HG03139 (cell line): ENCODE measurements around the gene BAIAP2L1.

ENCODE experiments used
- ATAC-seq: cut with Tn5 transposase; IDR thresholded peaks from one replicate; pipeline ENCODE4 v1.9.1; 2021; ENCODE audit not compliant: unreplicated experiment

BAIAP2L1 gene

DNA sequence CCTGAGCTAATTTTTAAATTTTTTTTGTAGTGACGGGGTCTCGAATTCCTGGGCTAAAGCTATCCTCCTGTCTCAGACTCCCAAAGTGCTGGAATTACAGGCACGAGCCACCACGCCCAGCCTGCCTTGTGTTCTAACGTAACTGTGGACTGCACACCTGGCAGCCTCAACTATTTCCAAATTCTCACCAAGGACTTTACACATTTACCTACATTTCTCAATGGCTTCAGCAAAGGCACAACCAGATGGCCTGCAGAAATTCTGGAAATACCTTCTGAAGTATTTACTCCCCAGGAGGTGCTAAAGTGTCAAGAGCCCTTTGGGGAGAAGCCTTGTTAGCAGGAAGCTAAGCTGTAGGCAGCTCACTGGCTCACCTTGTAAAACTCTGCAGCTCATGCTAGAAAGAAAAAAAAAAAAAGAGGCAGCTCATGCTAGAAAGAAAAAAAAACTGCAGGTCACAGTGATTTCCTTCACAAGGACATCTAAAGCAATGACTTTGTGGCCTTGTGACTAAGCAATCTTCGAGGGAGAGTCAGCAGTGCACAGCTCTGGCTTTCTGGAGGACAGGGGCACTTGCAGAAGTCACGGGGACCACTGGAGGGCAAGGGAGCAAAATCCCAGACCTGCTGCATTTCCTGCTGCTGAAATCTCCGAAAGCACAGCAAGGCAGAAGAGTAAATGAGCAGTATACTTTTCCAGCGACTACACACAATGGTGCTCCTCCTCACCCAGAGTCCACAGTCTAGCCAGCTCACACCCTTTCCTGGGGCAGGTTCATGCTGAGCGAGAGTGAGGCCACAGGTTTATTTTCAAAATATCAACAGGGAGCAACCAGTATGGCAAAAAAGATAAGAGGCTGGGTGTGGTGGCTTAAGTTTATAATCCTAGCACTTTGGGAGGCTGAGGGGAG is 40.4 kb downstream of the BAIAP2L1 start:
- no peak for ATAC-seq

DNA sequence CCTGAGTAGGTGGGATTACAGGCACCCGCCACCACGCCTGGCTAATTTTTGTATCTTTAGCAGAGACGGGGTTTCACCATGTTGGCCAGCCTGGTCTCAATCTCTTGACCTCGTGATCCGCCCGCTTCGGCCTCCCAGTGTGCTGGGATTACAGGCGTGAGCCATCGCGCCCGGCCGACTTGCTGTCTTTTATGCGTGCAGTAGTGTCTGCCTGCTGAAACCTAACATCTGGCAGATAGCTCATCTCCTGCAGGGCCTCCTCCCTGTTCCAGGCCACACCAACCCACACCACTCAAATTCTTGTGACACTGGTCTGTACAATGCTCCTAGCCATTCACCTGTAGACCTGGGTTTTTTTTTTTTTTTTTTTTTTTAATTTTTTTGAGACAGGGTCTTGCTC is 41.5 kb downstream of the BAIAP2L1 start:
- ATAC-seq, result no peak

DNA sequence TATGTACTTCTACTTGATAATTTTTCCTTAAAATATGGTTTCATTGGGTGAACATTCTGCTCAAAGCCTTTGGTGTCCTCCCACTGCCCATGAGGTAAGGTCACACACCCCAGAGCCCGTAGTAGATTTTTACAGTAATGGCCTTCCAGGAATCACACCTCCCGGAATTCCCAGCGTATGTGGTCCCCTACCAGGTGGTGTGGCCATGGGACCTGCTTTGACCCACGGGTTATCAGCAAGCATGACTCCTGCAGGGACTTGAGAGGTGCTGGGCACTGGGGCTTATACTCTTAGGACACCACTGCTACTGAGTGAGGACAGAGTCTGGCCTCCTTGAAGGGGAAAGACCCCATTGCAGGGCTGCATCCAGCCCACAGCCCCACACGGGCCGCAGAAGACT is 42.2 kb downstream of the BAIAP2L1 start:
- ATAC-seq, result no peak

DNA sequence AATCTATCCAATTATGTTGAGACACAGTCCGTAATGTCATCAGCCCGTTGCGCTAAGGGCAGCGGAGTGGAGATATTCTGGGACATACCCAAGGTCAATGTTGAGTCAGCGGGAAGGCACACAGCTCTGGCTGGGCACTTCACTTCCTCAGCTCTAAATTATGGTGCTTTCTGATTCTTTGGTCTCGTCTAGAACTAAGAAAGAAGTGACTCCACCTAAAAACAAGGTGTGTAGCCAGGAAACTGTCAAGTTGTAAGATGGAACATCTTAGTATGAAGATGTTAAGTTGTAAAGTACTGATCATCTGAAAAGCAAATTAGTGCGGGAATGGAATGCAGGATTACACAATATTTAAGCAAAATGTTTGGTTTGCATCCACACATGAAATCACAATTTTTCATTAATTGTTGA is 43.1 kb downstream of the BAIAP2L1 start:
- no peak for ATAC-seq

DNA sequence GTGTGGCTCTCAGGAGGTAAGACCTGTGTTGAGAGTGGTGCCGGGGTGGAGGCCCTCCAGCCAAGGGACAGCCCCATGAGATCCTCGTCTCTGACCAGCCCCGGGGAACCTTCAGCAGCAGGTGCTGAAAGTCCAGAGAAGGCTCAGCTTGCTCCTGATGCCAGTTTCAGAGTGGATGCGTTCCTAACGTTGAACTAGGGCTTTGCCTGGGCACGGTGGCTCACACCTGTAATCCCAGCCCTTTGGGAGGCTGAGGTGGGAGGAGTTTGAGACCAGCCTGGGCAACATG is 45.7 kb downstream of the BAIAP2L1 start:
- no peak for ATAC-seq

DNA sequence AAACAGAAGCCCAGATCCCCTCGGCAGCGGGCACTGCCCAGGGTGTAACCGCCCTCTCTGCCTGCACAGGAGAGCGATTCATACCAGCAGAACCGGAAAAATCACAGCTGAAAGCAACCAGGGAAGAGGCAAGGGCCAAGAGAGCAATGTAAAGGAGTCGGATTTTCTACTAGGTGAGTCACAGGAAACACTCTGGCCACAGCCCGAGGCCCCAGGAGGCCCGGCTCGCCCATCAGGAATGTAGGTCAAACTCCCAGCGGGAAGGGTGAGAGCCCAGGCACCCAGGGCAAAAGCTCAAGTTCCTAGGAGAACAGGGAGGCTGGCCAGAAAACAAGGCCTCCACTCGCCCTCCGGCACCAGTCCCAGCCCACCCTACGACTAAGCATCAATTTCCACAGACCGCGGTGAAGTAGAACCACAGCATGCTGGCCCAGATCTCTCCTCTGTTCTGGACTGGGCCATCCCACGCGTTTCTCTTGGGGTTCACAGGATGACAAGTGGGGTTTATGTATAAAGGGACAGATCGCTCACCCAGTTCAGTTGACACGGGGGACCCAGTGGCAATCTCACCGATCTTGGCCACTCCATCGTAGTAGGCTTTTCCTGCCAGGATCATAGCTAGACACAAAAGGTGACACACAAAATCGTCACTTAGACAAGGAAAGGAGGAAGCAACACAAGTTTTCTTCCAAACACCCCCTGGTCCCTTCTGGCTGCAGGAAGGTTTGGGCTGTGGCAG is 46.2 kb downstream of the BAIAP2L1 start:
- no peak for ATAC-seq

DNA sequence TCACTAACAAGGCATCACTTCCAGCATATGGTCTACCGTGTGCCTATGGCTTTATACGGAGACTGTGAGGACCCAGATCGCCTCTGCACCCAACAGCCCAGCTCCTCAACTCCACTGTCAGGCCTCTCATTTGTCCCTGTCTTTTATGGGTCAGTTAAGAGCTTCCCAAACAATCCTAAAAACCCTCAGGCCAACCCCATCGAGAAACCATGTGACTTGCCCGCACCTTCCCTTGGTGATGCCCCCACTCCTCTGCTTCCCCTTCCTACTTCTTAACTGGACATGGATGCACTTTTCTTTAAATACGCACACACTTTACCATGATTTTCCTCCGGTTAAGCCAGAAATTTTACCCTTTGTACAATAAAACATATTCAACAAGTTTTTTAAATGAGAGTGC is 46.8 kb downstream of the BAIAP2L1 start:
- ATAC-seq, result no peak

DNA sequence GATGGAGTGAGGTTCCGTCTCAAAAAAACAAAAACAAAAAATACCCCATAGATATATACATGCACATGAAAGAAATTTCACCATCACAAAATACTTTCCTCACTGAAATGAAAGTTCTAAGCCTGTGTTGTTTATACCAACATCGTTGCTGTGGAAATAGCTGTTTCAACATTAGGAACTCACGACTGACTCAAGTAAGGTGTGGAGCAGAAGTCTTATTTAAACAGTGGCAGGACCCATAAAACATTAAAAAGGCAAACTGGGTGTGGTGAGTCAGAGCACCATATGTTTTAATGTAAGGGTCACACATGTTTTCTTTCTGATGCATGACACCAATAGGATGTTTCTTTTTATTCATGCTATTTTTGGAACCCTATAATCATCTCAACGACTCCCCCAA is 48.3 kb downstream of the BAIAP2L1 start:
- no peak for ATAC-seq

DNA sequence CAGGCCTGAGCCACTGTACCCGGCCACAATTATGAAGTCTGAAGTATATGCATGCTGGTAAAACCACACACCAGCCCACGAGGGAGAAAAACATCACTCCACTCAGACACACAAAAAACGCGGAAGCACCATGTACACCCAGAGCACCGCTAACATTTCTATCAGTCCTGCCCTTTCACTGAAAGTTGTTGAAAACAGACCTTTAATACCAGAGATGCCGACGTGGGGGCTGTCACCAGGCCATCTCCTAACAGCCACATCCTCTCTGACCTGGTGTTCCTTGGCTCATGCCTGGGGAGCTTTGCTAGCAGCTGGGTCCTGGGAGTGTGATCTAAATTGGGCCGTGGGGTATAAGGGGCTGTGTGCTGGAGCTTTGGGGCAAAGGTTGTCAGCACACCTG is 49.8 kb downstream of the BAIAP2L1 start:
- no peak for ATAC-seq

DNA sequence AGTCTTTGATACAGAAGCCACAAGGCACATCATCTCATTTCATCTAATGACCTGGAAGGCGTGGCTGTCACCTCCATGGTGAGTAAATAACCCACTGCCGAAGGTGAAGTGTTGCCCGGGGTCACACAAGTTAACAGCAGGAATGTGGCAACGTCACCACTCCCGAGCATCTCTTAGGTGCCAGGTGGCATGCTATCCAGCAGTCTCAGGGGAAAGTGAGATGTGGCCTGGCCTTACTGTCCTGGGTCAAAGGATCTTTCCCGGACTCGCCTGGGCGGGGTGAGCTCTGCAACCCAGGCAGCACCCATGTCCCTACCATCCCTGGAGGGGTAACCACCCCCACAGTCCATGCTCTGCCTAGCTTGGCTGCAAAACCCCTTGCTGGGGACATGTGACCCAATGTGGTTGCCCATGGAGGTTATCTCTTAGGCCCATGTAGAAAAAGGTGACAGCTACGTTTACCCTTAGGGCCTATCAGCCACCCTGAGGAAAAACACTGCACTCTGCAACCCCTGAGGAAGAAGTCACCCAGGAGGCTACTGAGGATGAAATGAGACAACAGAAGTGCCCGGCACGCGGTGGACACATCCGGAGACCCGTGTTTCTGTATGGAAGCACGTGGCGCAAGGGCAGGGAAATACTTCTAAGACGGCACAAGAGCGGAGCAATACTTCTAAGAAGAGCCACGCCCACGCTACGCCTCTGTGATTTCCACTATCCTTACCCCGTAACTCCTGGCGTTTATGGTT is 52.0 kb downstream of the BAIAP2L1 start:
- ATAC-seq, result no peak

DNA sequence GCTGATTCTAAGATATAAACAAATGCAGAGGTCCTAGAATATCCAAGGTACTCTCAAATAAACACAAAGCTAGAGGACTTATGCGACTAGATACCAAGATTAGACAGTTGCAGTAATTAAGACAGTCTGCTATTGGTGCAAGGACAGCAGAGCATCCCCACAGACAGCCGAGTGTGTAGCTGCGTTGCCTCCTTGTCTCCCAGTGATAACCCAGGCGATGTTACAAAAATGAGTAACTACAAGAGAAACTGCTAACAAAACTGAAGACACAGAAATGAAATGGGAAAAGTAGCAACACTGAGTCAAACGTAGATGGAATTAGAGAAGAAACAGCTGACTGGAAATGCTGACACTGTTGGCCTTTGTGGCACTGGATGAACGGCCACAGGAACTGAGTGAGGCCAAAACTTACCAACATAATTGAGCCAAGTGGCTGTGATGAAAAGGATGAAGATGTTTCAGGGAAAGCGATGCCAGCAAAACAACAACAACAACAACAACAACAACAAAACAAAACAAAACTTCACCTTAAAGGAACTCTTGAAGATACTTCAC is 54.3 kb downstream of the BAIAP2L1 start:
- no peak for ATAC-seq

DNA sequence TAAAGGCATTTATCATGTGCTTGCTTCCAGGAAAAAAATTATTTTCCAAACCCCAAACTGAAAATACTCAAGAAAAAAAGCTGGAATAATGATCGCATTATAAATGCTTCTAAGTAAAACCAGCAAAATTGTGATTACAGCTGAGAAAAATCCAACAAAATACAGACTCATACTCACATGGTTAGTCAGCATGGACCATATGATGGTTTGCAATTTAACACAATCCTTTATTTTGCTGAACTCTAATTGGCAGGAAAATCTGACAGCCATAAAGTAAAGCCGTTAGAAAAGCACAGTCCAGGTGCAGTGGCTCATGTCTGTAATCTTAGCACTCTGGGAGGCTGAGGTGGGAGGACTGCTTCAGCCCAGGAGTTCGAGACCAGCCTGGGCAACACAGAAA is 59.8 kb downstream of the BAIAP2L1 start:
- ATAC-seq, result no peak

DNA sequence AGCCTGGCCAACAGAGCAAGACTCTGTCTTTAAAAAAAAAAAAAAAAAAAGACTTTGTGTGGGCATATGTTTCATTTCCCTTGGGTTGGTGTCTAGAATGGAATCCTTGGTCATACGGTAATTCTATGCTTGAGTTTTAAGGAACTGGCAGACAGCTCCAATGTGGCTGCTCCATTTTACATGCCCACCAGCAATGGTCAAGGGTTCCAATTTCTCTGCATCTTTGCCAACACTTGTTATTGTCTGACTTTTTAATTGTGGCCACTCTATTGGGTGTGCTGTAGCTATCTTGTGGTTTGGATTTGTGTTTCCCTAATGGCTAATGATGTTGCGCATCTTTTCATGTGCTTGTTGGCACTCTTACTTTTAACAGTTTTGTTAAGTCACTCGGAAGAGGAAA is 61.8 kb downstream of the BAIAP2L1 start:
- no peak for ATAC-seq

DNA sequence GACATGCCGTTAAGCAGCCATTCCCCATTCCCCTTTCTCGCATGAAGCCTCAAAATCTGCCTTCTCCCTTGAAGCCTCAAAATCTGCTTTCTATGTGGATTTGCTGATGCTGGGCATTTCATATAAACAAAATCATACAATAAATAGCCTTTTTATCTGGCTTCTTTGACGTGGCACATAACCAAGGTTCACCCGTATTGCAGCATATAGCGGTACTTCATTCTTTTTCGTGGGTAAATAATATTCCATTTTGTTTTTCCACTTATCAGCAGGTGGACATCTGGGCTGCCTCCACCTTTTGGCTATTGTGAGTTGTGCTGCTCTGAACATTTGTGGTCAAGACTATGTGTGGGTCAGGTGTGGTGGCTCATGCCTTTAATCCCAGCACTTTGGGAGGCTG is 62.4 kb downstream of the BAIAP2L1 start:
- ATAC-seq, result no peak

DNA sequence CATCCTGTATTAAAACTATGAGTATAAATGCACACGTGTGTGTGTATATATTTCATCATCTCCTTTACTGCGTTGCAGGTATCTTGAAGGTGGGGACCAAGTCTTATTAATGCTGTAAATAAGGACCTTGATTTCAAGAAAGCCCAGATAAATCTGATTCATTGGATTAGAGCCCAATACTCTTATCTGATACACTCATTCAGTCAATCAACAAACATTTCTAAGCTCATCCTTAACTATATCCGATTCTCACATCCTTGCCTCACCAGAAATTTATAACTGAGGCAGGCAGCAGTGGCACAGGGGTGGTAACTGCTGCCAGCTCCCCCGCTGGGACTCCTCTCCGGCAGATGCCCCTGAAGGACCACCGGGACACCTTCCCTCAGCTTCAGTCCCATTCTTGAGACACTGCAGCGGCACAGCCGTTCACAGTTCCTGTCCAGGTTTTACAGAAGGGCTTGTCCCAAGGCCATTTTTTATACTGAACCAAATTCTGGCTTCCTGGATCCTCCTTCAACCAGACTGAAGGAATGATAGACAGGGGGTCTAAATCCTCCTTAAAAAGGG is 65.4 kb downstream of the BAIAP2L1 start:
- no peak for ATAC-seq

DNA sequence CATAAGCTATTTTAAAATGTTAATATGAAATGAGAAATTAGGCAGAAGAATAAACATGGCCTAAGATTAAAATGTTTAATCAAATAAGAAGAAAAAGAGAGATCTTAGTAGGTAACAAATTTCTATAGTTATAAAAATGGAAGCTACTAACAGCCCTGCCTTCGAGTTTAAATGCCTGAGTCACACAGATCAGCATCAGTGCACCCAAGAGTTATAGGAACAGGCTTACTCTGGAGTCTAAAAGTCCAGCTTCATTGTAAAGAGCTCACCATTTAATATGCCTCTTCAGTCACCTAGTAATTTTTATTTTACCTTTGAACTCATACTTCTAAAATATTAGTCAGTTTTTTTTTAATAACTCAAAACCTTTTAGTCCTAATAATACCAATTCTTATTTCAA is 66.8 kb downstream of the BAIAP2L1 start:
- ATAC-seq, result no peak

DNA sequence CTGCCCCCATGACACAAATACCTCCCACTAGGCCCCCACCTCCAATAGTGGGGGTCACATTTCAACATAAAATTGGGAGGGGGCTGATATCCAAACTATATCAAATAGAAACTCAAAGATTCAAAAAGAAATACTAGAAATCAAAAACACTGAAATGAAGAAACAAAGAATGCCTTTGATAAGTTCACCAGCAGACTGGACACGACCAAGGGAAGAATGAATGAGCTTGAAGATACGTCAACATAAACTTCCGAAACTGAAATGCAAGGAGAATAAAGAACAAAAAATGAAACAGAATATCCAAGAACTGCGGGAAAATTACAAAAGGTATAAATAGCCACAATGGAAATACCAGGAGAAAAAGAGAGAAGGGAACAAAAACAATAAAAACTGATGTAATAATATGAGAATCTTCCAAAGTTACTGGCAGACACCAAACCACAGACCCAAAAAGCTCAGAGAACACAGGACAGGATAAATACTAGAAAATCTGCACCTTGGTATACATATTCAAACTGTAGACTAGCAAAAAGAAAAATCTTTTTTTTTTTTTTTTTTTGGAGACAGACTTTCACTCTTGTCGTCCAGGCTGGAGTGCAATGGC is 69.9 kb downstream of the BAIAP2L1 start:
- ATAC-seq, result no peak

DNA sequence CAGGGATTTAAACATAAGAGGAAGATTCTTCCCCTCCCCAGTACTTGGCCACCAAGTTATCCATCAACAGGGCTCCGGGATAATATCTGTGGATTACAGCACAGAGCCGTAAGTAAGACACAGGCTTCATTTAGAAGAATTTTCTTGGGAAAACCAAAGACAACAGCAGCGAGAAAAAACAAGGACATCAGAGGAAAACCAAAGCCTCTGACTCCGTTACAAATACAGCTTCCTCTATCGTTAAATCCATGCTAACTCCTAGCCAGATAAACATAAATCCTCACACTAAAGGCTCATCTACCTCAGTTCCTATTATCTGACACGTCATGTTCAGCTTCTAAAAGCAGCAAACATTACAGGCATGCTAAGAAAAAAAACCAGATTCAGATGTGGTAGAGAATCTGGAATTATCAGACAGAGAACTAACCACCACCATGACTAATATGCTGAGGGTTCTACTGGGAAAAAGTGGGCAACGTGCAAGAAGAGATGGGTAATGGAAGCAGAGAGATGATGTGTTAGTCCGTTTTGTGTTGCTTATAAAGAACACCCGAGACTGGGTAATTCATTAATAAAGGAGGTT is 71.0 kb downstream of the BAIAP2L1 start:
- no peak for ATAC-seq

DNA sequence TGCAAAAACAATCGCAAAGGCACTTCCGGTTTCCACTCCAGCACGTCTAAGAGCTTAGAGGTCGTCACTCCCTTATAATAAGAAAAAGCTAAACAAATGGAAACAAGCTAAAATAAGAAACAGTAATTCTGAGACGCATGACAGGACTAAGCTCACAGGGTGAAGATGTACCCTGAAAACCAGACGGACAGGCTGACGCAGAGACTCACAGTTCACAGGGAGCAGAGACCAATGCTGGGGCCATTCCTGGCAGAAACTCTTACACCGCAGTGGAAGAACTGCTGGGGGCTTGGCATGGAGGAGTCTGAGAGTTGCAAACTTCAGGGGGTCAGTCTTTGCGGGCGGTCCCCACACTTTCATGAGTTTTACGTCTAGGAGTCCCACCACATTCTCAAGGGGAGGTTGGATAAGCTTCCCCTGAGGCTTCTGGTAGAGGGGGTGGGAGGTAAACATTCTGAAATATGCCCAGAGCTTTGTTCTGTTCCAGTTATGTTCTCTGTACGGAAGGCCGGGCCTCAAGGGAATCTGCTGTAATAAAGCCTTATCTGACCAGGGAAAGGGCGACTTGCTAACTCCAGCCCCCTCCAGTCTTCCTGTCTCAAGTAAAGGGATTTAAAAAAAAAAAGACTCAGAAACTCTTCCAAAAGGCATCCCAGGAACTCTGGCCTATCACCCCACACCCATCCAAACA is 71.6 kb downstream of the BAIAP2L1 start:
- ATAC-seq, result no peak

DNA sequence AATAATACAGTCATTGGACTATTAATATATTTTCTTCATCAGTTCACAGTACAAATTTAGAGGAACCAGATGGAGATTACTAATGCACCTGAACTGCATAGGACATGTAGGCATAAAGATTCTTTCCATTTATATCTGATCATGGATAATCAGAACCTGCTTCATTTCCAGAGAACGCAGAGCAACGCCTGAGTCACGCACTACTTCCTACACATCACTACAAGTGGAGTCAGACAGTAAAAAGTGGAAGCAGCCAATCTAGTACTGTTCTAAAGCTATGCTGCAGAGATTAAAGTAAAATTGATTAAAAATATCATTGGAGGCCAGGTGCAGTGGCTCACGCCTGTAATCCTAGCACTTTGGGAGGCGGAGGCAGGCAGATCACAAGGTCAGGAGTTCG is 76.1 kb downstream of the BAIAP2L1 start:
- ATAC-seq, result no peak
